Measurements from ENCODE around the gene TRIM40. TPM values are rescaled to one million over a fixed set of nuclear protein-coding genes. Genes with fewer than 3 reads are reported as not detected.

The TRIM40 gene
- total and polyA plus RNA-seq, 2 of the 13 experiments (the other 11 are each of a cell fraction or from before 2014, with no cell fraction given), result 0.58 TPM; not detected in 1

GRCh38 chr6:30162265-30163089, 26.5 kb downstream of the TRIM40 start (continued):
- TF ChIP-seq CHD4 (IDR thresholded peaks at IDR 0.05; ENCODE audit: borderline replicate concordance, low read length) (no peak), CENPBD1 (CRISPR knock-in tag; IDR thresholded peaks at IDR 0.05; ENCODE audit: borderline replicate concordance, low read depth) (no peak), CREM (IDR thresholded peaks at IDR 0.05) (no peak), CREM (CRISPR knock-in tag; IDR thresholded peaks at IDR 0.05) (no peak), ZNF513 (CRISPR knock-in tag; conservative IDR thresholded peaks at IDR 0.05) (no peak), ZNF609 (CRISPR knock-in tag; IDR thresholded peaks at IDR 0.05; ENCODE audit: borderline replicate concordance) (no peak), ZMYM2 (CRISPR knock-in tag; IDR thresholded peaks at IDR 0.05) (peak; percentile 16; the same call in 1 of the 2 replicates), RAD21 (CRISPR knock-in tag; IDR thresholded peaks at IDR 0.05) (no peak), FOSL2 (CRISPR knock-in tag; IDR thresholded peaks at IDR 0.05) (no peak), CBX5 (CRISPR knock-in tag; IDR thresholded peaks at IDR 0.05; ENCODE audit: borderline replicate concordance) (no peak), ZBTB14 (CRISPR knock-in tag; IDR thresholded peaks at IDR 0.05) (no peak), ELF4 (CRISPR knock-in tag; IDR thresholded peaks at IDR 0.05; ENCODE audit: borderline replicate concordance) (no peak), ZNF136 (CRISPR knock-in tag; IDR thresholded peaks at IDR 0.05; ENCODE audit: low read depth) (no peak), NFE2L2 (IDR thresholded peaks at IDR 0.05; ENCODE audit: low read length) (no peak), EED (CRISPR knock-in tag; IDR thresholded peaks at IDR 0.05) (no peak), ZBTB38 (CRISPR knock-in tag; IDR thresholded peaks at IDR 0.05) (peak; percentile 51; the same call in 1 of the 2 replicates), KDM5A (IDR thresholded peaks at IDR 0.05; ENCODE audit: borderline replicate concordance, low read length) (no peak), ZNF691 (CRISPR knock-in tag; IDR thresholded peaks at IDR 0.05; ENCODE audit: borderline replicate concordance, low read depth) (no peak), GPN1 (CRISPR knock-in tag; IDR thresholded peaks at IDR 0.05; ENCODE audit: borderline replicate concordance) (no peak), ZNF3 (CRISPR knock-in tag; IDR thresholded peaks at IDR 0.05) (no peak)

All from HepG2 (cell line).